AG10803 (cell line): ENCODE measurements around the gene REN.

Source experiments
- DNase-seq: peaks from one replicate; pipeline ENCODE4 v3.0.0; 2010; ENCODE audit warnings: low read depth
- H3K4me3 ChIP-seq: 2 replicates; pipeline ENCODE4 v1.5.1; 2011; ENCODE audit warnings: mild to moderate bottlenecking, low read length, control low read depth
- TF ChIP-seq, protein P1 (sequence below): conservative IDR thresholded peaks from 2 replicates; pipeline ENCODE4 v1.5.1; 2011; ENCODE audit warnings: mild to moderate bottlenecking, low read length, control low read depth, inconsistent platforms

The REN gene

DNA sequence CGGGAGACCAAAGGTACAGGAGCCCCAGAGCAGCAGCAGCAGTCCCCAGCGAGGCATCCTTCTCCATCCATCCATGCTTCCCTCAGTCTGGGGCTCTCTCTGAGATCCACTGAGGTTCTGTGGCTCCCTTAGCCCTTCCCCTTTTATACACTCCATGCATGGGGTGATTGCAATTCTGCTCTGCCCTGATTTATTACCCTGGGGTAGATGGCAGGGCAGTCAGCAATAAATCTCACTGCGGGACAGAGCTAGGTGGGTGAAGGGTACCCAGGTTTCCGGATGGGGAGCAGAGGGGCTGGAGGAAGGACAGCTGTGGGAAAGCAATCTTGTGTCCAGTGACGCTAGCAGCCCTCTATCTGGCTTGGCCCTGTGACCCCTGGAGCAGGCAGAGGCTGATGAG is at the start of gene REN:
REN (minus strand) TSS at position 119 of the 400 bp plus-strand sequence; CDS start at position 75, 44 bp downstream.
- TF ChIP-seq, protein P1, sequence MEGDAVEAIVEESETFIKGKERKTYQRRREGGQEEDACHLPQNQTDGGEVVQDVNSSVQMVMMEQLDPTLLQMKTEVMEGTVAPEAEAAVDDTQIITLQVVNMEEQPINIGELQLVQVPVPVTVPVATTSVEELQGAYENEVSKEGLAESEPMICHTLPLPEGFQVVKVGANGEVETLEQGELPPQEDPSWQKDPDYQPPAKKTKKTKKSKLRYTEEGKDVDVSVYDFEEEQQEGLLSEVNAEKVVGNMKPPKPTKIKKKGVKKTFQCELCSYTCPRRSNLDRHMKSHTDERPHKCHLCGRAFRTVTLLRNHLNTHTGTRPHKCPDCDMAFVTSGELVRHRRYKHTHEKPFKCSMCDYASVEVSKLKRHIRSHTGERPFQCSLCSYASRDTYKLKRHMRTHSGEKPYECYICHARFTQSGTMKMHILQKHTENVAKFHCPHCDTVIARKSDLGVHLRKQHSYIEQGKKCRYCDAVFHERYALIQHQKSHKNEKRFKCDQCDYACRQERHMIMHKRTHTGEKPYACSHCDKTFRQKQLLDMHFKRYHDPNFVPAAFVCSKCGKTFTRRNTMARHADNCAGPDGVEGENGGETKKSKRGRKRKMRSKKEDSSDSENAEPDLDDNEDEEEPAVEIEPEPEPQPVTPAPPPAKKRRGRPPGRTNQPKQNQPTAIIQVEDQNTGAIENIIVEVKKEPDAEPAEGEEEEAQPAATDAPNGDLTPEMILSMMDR = no peak
- no peak for DNase-seq

DNA sequence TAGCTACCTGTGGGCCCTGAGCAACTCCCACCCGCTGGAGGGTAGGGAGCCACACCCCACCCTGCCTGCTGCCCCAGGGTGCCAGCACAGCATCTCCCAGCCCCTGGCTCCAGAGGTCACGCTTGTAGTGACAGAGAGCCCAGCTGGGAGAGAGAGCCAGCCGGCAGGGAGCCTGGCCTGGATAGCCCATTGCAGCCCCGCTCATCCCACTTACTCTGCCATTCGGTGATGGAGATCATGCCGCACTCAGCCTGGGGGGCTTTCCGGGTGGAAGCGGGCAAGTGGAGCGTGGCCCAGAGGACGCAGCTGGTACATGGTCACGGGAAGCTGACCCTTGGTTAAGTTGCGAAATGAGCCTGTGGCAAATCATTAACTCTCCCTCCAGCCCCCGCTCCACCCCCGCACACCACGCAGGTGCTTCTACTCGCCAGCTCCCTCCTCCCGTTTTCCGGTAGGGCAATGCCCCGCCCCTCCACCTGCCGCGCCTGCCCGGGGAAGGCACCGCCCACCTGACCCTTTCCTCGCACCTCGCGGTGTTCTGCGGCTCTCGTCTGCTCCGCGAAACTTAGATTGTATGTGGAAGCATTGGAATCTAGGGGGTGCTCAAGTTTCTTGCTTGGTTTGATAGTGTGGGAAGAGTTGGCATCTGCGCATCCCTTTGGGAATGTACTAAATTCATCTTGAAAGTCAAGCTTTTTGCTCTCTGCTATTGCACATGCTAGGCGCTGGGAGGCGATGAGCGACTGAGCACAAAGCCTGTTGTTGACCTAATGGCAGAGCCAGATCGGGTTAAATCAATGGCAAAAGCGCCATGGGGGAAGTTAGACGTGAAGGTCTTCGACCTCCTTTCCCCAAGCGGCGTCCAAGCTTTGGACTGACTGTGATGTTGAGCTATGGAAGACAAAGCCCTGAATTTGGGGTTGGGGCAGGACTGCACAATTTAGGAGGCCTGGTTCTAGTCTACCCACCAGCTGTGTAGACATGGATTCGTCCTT is 47.8 kb upstream of the REN start, which contains the start of gene GOLT1A:
GOLT1A (minus strand) TSS at position 321 of the 995 bp plus-strand sequence; CDS start at position 239, 82 bp downstream.
- TF ChIP-seq, protein P1 = peak; percentile 91
- no peak within 1 kb of the TSS for H3K4me3 ChIP-seq
- peak; percentile 84 for DNase-seq

More for the DNA sequence above, at the start of gene REN:
- no peak within 1 kb of the TSS for H3K4me3 ChIP-seq

DNA sequence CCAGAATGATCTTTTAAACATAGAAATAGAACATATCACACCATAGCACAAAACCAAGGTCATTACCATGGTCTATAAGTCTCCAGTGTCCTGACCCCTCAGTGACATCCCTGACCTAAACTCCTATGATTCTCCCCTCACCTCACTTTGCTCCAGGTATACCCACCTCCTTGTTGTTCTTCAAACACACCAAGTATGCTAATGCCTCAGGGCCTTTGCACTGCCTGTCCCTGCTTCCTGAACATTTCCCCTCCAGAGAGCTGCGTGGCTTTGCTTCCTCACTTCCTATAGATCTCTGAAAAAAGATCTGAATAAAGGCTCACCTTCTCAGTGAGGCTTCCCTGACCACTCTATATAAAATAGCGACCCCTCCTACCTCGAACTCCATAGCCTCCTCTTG is 46.6 kb upstream of the REN start:
- TF ChIP-seq, protein P1 = no peak
- no peak for DNase-seq
- H3K4me3 ChIP-seq = no peak overlapping the region

DNA sequence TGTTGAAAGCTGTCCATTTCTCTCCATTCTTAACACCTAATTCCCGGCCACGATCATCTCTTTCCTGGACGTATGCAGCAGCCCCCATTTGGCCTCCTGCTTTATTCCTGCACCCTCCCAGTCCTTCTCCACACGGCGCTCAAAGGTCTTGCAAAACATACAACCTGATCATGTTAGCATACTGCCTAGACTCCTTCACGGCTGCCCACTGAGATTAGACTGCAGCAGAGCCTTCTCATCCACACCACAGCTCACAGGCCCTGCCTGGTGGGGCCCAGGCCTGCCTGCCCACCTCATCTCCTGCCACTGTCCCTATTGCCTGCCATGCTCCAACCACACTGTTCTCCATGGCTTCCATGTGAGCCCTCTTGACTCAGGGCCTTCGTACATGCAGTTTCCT is 44.9 kb upstream of the REN start:
- TF ChIP-seq, protein P1 = no peak
- no peak overlapping the region for H3K4me3 ChIP-seq
- DNase-seq = no peak

DNA sequence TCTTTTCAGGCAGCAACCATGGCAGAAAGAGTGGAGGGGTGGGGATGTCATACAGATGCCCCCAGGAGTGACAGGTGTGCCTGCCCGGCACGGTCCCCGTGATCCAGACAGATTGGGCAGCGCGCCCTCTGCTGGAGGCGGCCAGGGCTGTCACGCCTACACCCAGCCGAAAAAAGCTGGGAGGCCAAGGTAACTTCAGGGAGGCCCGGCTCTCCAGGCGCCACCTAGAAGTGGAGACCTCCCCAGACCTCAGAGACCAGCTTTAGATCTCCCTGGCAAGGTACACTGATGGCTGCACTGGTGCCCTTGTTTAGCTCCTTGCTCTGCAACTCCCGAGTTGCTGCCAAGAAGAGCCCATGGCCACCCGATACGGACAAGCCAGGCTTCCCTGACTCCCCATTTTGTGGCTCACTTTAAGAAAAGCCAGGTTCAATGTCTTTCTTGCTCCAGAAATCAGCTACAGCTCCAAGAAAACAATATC is 41.0 kb upstream of the REN start:
- DNase-seq = no peak
- H3K4me3 ChIP-seq = no peak overlapping the region
- TF ChIP-seq, protein P1 = peak; percentile 82

DNA sequence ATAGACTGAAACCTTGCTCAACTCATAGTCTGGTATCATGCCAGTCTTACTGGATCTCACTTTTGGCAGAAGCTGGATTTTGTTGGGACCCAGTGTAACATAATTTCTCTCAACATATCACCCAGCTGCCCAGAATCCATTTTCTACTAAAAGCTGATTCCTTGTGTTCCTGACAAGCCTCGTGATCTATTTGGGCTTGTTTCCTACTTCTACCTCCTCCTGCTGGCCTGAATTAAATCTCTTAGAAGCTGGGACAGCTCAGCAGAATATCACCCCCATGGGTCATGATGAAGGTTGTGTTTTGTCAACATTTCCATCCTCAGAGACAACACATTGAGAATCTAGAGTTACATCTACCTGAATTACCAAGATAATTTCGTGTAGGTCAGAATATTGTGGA is 40.0 kb upstream of the REN start:
- peak; percentile 41 for DNase-seq
- H3K4me3 ChIP-seq = no peak overlapping the region
- TF ChIP-seq, protein P1 = peak; percentile 33; the same call in 1 of the 2 replicates
